Activated T-cell treated with anti-CD3 and anti-CD28 coated beads, Interleukin-2, amount 50 U/mL, for 1 hour (primary cell): Measurements from ENCODE around the gene TFF1.
A peak's percentile ranks its signal among the peaks of the same experiment; 100 is the strongest.

Experiments used
- DNase-seq: peaks from one replicate; pipeline ENCODE4 v3.0.0-alpha.2; 2020

The TFF1 gene

DNA sequence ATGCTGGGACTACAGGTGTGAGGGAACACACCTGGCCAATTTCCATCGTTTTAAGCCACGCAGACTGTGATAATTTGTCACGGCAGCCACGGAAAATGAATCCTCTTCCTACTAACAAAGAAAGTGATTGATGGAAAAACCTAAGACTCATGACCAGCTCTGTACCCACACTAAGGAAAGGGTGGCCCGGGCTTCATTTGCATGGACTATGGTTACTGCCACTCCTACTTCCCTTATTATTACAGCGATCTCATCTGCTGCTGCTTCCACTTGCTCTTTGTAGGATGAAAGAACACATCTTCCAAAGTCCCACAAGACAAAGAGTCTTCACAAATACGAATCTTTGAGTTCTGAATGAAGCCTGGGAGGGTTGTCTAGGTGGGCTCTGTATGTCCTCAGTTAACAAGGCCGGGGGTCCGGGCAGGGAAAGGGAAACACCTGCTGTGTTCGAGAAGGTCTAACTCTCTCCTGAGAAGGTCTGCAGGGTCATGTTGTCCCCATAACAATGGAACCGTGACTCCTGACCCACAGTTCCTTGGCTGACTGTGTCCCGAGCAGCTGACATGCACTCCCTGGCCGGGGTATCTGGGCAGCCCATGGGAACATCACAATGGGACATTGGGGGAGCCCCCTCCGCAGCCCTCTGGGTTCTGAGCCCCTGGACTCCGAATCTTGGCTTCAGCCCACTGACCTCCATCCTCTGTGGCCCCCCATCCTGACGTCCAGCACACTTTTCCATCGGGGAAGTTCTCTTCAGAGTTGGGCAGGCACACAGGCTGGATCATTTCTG lies 13.3 kb upstream of the TFF1 start:
- no peak for DNase-seq

DNA sequence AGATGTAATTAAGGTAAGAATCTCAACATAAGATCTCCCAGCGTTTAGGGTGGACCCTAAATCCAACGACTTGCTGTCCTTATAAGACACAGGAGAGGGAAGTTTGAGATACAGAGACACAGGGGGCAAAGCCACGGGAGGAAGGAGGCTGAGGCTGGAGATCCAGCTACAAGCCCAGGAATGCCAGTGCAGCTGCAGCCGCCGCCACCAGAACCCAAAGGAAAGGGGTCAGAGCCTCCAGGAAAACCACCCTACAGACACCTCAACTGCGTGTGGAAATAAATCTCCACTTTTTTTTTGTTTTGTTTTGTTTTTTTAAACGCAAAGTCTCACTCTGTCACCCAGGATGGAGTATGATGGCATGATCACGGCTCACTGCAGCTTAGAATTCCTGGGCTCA lies 12.1 kb upstream of the TFF1 start:
- no peak for DNase-seq

DNA sequence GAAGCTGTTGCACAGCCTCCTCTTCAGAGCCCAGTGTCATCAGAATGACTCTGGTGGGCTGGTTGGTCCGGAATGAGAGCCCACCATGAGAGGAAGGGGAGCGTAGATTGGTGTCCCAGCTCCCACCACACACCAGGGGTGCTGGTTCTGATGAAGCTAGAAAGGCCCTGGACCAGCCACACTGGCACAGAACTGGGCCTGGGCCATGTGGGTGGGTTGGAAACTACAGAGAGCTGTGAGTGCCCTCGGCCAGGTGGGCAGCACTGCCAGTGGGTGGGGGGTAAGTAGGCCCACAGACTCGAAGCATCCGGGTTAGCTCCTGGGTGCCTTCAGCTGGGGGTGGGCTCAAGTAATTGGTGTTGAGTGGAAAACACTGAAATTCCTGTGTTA lies 11.6 kb upstream of the TFF1 start:
- DNase-seq = no peak

DNA sequence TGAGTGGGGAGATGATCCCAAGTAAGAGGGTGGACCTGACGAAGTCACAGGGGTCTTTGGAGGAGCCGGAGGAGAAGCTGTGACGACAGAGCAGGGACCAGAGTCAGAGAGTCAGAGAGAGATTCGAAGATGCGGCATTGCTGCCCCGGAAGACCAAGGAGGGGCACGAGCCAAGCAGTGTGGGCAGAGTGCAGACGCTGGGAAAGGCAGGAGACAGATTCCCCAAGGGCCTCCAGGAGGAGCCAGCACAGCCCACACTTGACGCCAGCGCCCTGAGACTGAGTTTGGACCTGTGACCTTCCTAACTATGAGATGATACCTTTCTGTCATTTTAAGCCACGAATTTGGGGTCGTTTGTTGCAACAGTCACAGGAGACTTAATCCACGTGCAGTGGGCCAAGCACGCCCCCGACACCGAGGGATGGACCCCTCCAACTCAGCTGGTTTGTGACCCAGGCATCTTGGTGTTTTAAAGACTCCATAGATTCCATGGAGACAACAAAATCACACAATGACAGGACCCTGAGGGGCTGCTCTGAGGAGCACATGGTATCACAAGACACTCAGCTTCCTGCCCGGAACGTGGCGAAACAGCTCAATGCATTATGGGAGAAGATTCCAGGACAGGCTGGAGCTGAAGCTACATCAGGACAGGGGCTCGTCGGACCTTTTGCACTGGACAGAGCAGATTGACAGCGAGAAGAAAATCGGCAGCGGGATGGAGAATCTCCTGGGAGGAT lies 11.0 kb upstream of the TFF1 start:
- no peak for DNase-seq

DNA sequence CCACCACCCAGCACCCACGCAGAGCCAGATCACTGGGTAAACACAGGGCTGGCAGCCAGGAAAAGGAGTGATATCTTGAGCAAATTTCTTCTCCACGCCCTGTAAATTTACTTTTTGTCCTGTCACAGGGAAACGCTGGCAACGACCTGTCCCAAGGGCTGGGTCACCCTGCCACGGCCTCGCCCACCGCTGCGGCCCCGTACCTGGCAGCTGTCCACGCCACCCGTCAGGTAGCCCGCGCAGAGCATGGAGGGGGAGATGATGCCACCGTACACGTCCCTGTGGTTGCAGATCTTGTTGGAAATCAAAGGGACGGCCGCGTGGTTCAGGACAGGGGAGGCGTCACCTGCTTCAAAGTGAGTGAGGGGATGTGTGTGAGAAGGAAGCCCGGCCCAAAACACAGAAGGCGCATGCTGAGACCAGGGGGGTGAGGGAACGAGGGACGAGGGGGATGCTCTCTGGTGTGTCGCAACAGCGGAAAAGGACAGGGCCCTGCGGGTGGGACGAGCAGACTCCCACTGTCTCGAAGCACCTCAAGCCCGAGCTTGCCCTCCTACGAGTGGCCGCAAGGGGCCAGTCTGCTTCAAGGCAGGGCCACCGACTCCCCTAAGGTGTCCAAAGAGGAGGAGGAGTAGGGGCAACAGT lies 10.1 kb upstream of the TFF1 start:
- no peak for DNase-seq

DNA sequence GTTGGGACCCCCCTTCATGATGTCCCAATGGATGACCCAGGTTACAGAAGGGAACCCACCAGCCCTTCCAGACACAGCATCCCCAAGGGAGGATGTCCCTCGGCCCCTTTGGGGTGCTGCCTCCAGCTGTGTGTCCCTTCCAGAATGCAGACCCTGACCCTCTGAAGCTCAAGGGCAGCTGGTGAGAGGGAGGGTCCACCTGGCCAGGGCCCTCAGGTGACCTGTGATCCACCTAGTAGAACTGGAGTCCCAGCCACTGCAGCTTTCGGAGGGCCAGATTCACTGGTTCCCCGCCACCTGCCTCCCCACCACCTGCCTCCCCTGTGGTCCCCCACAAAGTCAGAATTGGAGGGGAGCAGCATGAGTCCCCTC lies 9.6 kb upstream of the TFF1 start:
- no peak for DNase-seq

DNA sequence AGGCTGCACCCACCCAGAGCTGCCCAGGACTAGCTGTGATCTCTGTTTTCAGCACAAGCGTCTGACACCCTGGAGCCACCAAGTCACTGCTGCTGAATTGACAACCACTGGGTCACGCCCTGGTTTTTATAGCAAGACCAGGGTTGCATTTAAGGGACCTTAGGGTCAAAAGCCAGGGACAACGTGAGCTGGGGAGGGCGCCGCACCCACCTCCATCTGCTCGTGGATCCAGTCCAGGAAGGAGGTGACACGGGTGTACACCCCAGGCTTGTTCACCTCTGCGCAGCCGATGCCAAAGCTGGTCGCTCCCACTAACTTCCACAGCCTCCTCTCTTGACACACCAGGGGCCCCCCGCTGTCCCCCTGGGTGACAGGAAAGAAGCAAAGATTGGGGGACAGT lies 9.2 kb upstream of the TFF1 start:
- no peak for DNase-seq

DNA sequence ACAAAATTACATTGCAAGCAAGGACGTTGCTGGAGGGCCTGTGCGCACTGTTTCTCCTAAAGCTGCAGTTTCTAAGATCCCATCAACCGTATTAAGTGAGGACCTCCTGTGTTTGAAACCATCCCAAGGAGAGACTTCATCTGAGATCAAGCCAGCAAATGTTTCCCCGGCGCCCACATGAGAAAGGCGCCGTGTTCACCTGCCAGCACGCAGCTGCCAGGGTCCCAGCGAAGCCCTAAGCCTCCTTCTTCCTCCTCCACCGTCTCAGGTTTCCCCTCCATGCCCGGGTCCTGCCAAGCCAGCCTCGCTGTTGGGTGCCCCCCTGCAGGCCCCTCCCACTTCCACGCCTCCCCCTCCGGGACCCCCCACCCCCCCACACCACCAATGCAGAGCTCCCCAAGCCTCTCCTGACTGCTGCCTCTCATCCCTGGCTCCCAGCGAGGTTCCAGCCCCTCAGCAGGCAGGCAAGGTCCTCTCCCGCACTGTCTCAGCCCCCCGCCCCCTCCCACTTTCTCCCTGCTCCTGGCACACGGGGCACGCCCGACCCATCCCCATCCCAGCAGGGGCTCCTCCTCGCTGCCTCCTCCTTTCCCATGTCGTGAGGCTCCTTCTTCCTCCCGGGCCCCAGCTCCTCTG lies 8.6 kb upstream of the TFF1 start:
- no peak for DNase-seq

DNA sequence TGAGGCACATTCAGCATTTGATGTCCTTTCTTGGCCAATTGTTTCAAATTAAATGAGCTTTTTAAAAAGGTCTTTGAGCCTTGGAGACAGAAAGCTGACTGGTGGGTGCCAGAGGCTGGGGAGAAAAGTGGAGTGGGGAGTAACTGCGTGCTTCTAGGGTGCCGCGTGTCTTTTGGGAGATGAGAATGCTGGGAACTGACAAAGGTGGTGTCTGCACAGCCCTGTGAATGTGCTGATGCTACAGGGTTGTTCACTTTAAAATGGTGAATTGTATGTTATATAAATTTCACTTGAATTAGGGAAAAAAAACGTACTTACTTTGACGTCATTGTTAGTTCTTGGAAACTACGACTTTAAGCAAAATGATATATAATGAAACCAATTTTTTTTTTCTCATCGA lies 8.1 kb upstream of the TFF1 start:
- DNase-seq = no peak

DNA sequence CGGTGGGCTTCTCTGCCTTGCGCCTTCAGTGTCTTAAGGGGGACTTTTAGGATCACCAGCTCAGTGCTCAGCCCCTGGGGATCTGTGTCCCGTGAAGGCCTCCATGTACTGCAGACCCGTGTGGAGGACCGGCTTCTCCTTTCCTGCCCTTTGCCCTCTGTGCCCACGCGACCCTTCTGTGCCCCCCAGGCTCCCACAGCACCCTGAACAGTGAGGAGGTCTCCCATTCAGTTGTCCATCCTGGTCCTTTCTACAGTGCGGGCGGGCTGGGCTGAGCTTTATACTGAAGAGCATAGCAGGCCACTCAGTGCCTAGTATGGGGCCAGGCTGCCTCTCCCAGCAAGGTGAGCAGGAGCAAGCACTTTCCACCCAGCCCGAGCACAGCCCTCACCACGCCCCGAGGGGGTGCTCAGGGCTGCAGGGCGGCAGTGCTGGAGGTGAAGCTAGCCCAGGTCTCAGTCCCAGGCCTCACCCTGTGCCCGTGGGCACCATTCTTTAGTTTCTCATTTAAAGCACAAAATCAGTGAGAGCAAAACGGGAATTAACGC lies 7.6 kb upstream of the TFF1 start:
- no peak for DNase-seq

DNA sequence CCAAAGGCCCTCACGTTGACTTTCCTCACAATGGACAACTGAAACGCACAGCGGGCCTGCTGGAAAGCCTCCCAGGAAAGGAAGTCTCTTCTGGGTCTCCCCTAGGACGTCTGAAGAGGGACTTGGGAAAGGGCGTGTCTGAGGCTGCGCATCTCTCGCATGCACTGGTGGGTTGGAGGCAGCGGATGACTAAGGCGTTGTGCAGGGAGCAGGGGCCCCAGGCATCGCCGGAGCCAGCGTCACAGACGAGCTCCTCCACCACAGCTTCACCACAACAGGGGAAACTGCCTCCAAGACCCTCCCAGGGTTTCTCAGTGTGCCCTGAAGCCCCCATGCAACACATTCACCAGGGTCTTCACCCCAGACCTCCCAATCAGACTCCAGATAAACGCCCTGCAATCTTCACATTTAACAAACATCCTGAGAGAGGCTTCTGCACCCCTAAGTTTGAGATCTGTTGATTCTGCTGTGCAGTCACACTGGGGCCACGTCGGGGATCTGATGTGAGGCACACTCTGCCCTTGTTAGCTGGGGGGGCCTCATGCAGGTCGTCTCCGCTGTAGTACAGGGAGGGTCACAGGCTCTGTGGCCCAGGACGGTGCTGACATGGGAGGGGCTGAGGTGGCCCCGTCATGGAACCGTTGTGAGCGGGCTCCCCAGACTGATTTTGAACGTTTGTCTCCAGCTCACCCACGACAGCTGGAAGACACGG lies 7.0 kb upstream of the TFF1 start:
- DNase-seq = peak; percentile 35

DNA sequence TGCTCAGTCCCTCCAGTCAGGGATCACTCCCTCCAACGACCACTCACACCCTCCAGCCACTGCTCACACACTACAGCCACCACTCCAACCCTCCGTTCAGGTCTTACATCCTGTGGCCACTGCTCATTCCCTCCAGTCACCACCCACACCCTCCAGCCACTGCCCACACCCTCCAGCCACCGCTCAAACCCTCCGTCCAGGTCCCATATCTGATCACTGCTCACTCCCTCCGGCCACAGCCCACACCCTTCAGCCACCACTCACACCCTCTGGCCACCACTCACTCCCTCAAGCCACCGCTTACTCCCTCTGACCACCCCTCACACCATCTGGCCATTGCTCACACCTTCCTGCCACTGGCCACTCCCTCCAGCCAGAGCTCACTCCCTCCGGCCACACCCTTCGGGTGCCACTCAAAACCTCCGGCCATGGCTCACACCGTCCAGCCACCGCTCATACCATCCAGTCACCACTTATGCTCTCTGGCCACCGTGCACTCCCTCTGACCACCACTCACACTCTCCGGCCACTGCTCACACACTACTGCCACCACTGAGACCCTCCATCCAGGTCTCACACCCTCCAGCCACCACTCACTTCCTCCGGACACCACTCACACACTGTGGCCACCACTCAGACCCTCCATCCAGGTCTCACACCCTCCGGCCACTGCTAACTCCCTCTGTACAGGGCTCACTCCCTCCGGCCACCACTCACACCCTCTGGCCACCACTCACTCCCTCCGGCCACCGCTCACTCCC lies 4.7 kb upstream of the TFF1 start:
- no peak for DNase-seq

DNA sequence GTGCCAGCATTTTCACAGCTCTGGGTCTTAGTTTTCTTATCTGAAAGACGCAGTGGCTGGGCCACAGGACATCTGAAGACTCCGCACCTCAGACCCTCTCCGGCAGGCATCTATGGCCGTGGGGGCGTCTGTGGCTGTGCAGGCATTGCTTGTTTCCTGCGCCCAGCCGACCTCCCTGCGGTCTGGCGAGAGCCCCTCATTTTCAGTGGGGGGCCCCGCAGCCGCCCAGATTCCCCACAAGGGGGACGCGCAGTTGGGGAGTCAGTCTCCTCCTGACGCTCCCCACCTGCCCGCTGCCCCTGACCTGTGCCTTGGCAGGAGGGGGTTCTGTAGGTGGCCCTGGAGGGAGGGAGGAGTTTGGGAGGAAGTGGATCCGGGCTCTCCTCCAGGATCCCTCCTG lies 3.5 kb upstream of the TFF1 start:
- DNase-seq = no peak

DNA sequence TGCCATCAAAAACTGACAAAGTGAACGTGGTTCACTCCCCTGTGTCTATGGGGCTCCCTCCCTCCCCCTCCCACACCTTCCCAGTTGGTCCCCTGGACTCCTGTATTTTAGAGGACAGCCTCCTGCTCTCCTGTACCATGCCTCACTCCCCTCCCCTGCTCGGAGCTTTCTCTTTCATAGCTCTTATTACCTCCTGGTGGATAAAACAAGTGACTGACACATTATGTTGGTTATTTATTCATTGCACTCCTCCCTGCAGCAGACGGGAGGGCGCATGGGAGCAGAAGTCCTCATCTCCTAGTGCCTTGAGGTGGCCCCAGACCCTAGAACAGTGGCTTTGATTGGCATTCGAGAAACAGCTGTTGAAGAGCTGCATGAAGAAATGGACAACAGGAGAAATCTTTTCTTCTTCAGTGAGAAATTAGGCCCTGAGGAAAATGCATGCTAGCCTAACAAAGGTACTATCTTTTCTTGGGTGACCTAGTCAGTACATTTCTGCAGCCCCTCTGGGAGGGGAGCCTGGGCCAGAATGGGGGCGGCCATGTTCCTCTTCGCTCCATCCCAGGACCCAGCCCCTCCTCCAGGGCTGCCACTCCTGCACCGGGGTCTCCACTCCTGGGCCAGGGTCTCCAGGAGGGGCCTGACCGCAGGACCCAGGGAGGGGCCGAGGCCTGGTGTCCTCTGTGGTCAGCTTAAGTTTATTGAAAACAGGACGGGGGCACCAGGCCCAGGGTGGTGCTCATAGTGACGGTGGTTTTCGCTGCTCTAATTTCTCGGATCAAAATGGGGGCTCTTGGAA lies 1.2 kb upstream of the TFF1 start:
- no peak for DNase-seq

DNA sequence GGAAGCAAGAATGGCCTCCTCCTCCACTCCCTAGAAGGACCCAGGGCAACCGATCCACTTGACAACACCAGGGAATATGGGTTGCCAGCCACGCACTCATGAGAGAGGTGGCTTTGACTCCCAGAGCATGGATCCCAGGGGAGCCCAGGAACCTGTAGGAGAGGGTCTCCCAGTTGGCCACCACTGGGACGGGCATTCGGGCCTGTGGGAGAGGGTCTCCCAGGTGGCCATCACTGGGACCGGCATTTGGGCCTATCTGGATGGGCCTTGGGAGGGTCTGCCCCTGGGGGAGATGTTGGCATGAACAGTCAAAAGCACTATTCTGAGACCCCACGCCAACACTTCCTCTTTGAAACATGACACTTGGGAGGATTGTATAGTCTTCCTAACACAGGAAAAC lies 565 bp downstream of the TFF1 start:
- no peak for DNase-seq

DNA sequence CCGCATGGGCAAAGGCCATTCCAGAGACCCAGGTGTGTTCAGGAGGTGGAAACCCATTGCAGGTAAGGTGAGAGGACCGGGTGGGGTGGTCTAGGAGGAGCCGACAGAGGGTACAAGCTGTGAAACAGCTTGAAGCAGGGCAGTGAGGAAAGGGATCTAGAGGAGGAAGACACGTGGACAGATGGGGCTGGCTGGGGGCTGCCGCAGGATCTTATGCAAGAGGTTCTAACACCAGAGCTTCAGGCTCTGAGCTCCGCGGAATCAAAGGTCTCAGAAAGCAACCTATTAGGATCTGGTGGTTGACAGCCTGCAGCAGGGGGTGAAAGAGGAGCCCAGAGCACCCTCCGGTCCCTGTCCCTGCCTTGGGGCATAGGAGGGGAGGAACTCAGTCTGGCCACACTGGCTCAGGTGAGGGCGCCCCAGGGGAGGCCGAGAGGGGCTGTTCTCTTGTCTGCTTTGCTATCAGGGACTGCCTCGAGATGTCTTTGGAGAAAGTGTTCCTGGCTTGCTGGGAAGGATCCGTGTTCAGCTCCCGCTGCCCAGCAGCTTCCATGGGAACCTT lies 1.9 kb downstream of the TFF1 start:
- DNase-seq = no peak

DNA sequence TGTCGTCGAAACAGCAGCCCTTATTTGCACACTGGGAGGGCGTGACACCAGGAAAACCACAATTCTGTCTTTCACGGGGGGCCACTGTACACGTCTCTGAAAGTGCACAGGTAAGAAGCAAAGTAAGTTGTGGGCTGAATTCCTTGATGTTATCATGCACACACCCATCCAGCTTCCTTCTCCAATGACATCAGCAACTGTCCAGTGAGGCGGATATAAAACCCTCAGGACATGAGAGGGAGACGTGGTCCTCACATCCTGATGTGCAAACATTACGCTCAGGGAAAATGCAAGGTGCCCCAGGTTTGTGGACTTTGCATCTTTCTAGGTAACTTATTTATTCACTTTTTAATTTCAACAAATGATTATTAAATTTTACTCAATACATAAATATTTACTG lies 3.0 kb downstream of the TFF1 start:
- no peak for DNase-seq

DNA sequence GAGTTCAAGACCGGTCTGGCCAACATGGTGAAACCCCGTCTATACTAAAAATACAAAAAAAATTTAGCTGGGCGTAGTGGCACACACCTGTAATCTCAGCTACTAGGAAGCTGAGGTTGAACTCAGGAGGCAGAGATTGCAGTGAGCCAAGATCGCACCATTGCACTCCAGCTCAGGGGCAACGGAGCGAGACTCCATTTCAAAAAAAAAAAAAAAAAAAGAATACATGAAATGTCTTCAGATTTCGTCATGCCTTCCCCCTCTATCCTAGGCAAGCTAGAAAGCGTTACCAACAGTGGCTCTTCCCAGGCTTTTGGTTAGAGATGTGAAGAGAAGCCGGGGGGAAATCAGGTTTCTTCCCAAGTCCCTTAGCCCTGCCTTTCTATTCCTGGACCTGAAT lies 3.6 kb downstream of the TFF1 start:
- no peak for DNase-seq

DNA sequence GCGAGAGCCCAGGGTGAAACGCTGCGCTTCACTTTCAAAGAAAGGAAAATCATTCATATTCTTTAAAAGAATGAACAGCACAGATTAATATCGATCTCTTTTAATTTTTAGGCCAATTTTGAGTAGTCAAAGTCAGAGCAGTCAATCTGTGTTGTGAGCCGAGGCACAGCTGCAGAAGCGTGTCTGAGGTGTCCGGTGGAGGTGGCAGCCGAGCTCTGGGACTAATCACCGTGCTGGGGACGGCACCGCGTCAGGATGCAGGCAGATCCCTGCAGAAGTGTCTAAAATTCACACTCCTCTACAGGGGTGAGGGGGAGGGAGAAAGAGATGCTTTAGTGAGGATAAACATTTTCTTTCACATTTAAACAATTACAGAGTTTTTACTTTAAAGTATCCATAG lies 4.1 kb downstream of the TFF1 start:
- no peak for DNase-seq

DNA sequence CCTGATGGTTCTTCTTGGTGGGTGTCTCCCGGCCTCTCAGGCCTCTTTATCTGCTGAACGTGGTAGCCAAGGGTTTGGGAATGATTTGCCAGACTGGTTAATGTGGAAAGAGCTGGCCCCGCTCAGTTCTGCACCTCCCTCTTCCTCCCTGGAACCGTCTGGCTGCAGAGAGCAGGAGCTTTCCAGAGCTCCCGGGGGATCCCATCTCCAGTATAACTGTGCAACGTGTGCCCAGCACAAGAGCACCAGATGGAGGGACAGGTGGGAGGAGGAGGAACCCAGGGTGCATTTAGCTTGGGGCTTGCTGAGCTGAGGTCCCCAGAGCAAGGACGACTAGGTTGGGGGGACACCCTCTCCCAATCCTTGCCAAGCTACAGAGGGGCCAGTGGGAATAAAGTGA lies 5.0 kb downstream of the TFF1 start:
- DNase-seq = no peak

DNA sequence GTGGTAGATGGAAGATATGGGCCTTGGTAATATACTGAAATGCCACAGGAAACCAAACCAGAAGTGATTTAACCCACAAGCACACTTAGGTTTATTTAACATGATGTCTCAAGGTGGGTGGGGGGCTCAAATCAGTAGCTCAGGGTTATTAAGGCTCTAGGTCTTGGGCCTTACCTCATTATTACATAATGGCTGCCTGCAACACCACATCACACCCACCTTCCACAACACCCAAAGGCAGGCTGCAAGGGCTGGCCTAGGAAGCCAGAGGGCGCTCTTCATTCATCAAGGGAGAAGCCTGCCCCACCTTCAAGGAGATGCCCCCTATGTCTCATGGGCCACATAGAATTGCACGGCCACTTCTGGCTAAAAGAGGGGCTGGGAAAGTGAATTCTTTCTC lies 6.0 kb downstream of the TFF1 start:
- DNase-seq = no peak
